ENCODE data around the gene RSBN1L.
"Not testable (repeated sequence)": the region's sequence is repeated elsewhere in the genome, so short reads cannot be mapped to it uniquely, and the experiment has no call there.

RSBN1L gene

GRCh38 chr7:77778535-77778934, 82.3 kb downstream of the RSBN1L start:
- DNase-seq: no peak

- no peak for DNase-seq
These were observed 86.1 kb downstream of the RSBN1L start for GRCh38 chr7:77782383-77782782.

- DNase-seq: no peak
These were observed 86.9 kb downstream of the RSBN1L start for GRCh38 chr7:77783111-77783510.

- no peak for DNase-seq
These were observed 87.3 kb downstream of the RSBN1L start for GRCh38 chr7:77783545-77783944.

- not testable (repeated sequence) for DNase-seq
These were observed 88.2 kb downstream of the RSBN1L start for GRCh38 chr7:77784426-77784825.

GRCh38 chr7:77786018-77786417, 89.8 kb downstream of the RSBN1L start:
- DNase-seq: no peak

GRCh38 chr7:77786741-77787140, 90.5 kb downstream of the RSBN1L start:
- DNase-seq: no peak

- no peak for DNase-seq
These were observed 92.2 kb downstream of the RSBN1L start for GRCh38 chr7:77788327-77788902.

GRCh38 chr7:77791336-77791735, 95.1 kb downstream of the RSBN1L start:
- DNase-seq: no peak

- DNase-seq: no peak
These were observed 95.7 kb downstream of the RSBN1L start for GRCh38 chr7:77791956-77792355.

GRCh38 chr7:77794000-77794399, 97.7 kb downstream of the RSBN1L start:
- DNase-seq: no peak

GRCh38 chr7:77796109-77796508, 99.8 kb downstream of the RSBN1L start:
- no peak for DNase-seq

GRCh38 chr7:77796960-77797359, 100.7 kb downstream of the RSBN1L start:
- DNase-seq: no peak

- no peak for DNase-seq
These were observed 101.6 kb downstream of the RSBN1L start for GRCh38 chr7:77797734-77798393.

- peak; percentile 98 for DNase-seq
These were observed 102.3 kb downstream of the RSBN1L start, which contains the start of the genes PHTF2 and TMEM60 for GRCh38 chr7:77798394-77799077. PHTF2 (plus strand) TSS chr7:77798773. TMEM60 (minus strand) TSS chr7:77798434; CDS start chr7:77794373, 4,061 bp downstream.

GRCh38 chr7:77799078-77799964, 103.1 kb downstream of the RSBN1L start:
- DNase-seq: no peak

GRCh38 chr7:77800158-77800557, 103.9 kb downstream of the RSBN1L start:
- DNase-seq: no peak

- no peak for DNase-seq
These were observed 104.5 kb downstream of the RSBN1L start for GRCh38 chr7:77800730-77801129.

- DNase-seq: no peak
These were observed 106.5 kb downstream of the RSBN1L start for GRCh38 chr7:77802557-77803405.

GRCh38 chr7:77806425-77806824, 110.2 kb downstream of the RSBN1L start:
- no peak for DNase-seq

- DNase-seq: no peak
These were observed 112.3 kb downstream of the RSBN1L start for GRCh38 chr7:77808517-77808916.
